ENCODE data around the gene ARMC9.
"Not testable (repeated sequence)": the region's sequence is repeated elsewhere in the genome, so short reads cannot be mapped to it uniquely, and the experiment has no call there.

The ARMC9 gene

DNA sequence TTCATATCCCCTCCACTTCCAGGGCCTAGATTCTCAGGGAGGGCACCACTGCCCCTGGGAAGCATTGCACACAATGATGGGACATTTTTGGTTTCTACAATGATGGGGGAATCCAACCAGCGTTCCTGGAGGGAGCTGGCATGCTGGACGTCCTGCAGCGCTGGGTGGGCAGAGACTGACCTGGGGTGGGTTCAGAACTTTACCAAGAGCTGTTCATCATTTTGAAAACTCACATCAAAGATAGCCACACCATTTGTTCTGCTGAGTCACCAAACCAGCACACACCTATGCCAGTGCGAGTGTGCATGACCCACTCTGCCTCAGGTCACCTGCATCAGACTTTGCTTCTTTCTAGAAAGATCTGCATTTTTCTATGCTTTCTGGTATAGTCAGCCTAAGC is 14.1 kb upstream of the ARMC9 start:
- no peak for DNase-seq

GRCh38 chr2:231185050-231185725 is 13.2 kb upstream of the ARMC9 start:
- DNase-seq: no peak

DNA sequence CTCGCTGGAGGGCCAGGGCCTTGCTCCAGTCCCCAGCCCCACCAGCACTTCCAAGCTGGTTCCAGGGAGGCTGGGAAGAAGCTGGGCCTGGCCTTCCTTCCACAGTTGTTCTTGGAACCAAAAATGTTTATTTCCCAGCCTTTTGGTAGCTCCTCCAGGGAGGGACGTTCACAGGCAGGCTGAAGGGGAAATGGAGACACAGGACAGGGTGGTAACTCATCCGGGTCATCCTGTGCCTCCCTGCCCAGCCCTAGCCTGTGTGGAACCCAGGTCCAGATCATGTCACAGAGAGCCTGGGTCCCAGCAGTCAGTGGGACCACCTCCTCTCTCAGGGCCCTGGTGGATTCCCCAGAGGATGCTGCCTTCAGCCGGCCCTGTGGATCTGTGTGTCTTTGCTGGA is 12.5 kb upstream of the ARMC9 start:
- DNase-seq: no peak

GRCh38 chr2:231186325-231186724 is 12.1 kb upstream of the ARMC9 start:
- DNase-seq: no peak

DNA sequence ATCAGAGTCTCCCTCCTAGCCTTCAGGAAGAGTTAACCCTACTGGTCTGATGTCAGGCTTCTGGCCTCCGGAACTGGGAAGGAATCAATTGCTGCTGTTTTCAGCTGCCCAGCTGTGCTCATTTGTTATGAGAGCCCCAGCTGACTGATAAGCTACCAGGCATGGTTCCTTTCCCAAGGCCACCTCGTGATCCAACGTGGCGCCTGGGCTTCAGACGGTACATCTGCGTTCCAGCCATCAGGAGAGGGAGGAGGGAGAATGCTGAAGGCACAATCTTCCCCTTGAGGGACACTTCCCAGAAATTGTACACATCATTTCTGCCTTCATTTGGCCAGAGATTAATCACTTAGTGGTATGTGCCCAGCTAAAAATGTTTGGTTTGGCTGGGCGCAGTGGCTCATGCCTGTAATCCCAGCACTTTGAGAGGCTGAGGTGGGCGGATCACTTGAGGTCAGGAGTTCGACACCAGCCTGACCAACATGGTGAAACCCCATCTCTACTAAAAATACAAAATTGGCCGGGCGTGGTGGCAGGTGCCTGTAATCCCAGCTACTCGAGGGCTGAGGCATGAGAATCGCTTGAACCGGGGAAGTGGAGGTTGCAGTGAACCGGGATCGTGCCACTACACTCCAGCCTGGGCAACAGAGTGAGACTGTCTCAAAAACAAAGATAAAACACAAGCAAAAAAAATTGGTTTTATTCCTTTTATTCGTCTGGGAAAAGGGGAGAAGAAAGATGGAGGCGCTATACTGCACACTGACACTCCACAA is 10.5 kb upstream of the ARMC9 start:
- DNase-seq: no peak

DNA sequence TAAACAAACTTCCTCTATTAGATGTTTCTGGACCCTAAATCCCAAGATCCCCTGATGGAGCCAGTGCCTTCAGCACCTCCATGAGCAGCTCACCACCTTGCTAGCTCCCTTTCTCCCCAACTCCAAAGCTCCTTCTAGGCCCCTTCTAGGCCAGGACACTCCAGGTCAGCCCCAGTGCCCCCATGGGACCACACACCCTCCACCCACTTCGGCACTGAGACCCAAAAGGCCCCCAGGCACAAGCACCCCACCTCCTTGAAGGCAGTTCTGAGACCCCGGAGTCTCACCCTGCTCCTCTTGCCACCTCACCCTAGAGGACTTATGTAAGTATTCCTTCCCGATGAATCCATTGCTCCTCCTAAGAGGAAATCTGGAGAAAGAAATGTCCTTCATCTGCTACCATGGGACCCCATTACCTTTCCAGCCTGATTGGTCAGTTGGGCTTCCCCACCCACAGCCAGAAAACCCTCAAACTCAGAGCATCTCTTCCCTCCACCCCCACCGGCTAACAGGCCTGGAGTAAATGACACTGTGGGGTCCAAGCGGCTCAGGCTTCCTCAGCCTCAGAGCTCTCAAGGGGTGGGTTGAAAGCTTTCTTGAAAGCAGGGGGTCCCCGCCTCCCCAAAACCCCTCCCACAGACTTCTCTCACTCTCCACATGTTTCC is 9.8 kb upstream of the ARMC9 start:
- DNase-seq: no peak

GRCh38 chr2:231189171-231189530 is 9.3 kb upstream of the ARMC9 start:
- DNase-seq: no peak

DNA sequence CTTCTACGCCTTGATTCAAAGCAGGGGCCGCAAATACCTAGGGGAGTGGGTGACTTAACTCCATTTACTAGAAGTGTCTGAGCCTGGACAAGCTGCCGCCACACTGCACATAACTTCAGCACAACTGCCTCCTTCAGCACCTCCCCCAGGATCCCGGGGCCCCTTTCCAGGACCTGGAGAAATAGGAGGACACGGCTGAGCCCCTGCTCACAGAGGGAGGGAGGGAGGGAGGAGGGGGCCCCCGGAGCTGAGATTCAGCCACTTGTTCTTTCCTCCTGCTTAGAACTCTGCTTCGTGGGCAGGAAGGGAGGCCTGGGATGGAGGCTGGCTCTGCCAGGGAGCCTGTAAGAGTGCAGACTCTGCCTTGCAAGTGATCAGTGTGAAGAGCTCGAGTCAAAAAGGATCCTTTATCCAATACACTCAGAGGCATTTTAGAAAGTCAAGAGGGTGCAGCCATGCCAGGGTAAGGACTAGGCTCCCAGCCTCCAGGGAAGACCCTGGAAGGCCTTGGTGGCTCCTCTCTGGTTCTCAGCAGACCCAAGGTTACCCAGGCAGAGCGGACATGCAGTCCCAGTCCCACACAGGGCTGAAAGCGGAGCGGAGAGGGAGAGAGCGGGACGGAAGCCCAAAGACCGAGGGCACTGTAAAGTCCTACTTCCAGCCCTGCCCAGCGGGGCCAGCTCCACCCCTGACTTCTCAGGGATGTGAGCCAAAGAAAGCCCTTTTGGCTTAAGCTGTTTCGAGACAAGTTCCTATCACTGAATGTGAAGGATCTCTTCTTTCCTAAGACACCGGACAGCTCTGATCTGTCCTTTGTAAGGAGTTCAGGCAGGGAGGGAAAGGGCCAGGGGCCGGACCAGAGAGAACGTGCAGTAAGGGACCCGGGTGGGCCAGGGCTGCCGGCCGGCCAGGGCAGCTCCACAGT is 8.6 kb upstream of the ARMC9 start:
- DNase-seq: no peak

GRCh38 chr2:231190531-231191197 is 7.8 kb upstream of the ARMC9 start:
- DNase-seq: no peak

DNA sequence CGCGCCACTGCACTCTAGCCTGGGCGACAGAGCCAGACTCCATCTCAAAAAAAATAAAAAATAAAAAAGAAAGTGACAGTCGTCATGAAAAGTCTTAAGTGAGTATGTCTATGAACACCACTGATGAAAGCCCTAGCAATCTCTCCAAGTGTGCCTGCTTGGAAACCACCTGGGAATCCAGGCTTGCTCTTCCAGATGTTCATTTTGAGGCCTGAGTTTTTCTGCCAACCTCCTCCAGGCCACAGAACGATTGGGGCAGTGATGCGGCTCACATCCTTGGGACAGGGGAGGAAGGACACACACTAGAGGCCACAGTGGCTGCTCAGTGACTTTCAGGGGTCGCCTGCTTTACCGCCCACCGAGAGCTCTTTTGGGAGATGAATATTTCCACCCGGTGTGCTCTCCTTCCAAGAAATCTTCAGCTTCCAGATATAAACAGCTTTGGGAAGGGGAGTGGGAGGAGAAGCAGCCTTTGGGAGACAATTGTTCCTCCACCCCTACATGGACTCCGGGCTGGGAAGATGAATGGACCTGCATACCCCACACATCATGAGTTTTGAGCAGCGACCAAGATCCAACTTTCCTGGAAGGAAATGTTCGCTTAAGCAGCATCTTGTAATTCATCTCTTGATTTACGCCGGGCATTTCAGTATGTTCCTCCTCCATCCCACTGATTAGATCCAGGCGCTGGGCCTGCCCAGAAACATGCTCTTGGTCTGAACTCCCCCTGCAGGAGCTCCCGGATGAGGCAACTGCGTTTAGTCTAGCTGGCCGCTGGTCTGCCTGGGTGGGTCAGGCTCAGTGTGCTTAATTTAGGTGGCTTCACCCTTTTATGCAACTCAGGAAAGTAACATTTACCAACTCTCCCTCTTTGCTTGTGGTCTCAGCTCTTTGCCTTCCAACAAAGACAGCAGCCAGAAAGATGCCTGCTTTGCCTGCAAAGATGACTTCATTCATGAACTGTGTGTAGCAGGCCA is 6.2 kb upstream of the ARMC9 start:
- no peak for DNase-seq

DNA sequence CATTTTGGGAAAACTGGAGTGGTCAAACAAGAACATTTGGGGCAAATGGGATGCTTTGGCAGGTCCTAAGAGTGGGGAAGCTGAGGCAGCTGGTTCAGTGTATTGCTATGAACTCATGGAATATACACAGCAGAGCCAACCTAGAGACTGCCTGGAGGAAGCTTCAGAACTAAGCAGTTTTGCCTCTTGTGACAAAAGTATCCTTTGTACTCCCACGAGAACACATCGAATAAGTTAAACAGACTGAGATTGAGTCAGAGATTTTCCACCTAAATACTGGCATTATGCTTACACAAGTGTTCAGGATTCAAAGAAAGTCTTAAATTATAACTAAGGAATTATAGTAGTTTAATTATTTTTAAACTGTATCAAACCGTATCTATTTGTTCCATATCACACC is 5.2 kb upstream of the ARMC9 start:
- no peak for DNase-seq

DNA sequence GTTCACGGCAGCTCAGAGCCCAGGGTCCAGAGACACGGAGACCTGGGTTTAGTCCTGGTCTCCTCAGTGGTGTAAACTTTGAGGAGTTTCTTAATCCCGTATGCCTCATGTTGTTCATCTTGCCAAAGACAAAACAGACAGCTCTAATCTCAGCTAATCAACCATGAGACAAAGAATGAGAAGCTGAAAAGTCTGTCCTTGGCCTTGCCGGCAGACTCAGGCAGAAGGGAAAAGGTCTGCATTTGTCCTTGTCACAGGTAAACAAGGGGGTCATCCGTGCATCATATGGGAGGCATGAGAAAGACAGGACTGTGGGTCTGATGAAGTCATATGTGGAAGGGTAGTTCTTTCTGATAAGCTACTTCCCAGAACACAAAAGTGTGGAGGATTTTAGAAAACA is 1.8 kb upstream of the ARMC9 start:
- no peak for DNase-seq

DNA sequence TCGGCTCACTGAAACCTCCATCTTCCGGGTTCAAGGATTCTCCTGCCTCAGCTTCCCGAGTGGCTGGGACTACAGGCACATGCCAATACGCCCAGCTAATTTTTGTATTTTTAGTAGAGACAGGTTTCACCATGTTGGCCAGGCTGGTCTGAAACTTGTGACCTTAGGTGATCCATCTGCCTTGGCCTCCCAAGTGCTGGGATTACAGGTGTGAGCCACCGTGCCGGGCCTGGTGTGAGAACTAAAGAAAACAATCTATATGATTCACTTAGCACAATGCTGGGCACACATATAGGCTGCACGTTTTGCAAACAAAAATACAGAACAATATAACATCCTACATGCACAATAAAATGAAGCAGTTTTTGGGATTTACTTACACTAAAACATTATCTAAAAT is 1.2 kb upstream of the ARMC9 start:
- DNase-seq: not testable (repeated sequence)

- DNase-seq: no peak
Measured at GRCh38 chr2:231197706-231198290, 633 bp upstream of the ARMC9 start.

DNA sequence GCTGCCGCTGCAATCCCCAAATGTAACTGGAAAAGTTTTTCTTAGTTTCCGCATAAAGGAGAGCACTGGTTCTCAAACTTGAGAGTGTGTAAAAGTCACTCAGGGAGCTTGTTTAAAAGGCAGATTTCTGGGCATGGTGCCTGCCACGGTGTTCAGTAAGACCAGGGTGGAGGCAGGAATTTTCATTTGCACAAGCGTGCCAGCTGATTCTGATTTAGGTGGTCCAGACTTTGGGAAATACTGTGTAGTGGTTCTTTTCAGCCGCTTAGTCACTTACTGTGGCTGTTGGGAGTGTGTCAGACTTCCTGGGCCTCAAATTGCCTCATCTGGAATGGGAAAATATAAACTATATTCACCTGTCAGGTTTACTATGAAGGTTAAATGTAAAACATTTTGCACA is 788 bp downstream of the ARMC9 start:
- no peak for DNase-seq

DNA sequence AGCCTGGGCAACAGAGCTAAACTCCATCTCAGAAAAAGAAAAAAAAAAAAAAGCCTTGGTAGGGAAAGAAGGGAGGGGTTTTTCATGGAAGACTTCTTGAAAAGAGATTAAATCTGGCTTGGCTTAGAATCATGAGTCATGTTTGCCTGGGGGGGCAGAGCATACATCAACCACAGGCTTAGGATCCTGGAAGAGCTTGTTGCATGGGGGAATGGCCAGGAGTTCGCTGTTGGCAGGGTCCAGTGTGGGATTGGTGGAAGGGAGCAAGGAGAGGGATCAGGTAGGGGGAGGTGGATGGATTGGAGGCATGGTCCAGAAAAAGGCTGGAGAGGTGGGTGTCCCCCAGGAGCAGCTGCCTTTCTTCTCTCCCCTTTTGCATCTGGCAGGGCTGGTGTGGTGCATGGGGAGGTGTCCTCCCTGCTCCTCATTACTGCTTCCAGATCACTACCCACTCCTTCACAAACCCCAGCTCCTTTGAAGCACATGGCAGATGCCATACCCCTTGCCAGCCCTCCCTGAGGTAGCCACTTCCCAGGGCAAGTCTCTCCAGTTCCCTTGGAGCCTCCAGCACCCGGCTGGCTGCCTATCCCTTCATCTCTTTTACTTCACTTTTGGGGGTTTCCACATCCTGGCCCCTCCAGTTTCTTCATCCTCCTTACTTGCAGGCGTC is 2.5 kb downstream of the ARMC9 start:
- DNase-seq: no peak

- no peak for DNase-seq
Measured at GRCh38 chr2:231201475-231201814, 3.0 kb downstream of the ARMC9 start.

- no peak for DNase-seq
Measured at GRCh38 chr2:231203087-231203486, 4.7 kb downstream of the ARMC9 start.

GRCh38 chr2:231204146-231204545 is 5.7 kb downstream of the ARMC9 start:
- no peak for DNase-seq

DNA sequence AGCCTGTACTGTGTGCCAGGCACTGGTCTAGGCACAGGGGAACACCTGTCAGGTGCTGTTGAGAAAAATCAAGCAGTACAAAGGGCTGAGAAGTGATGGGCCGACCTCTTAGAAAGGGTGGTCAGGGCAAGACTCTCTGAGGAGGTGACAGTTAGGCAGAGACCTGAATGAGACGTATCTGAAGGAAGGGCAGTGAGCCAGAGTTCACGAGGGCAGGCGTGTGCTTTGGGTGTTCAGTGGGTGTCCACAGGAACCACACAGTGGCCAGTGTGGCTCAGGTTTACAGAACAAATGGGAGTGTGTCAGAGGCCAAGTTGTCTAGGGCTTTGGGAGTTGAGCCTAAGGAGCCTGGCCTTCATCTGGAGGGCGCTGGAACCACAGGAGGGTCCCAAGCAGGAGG is 6.2 kb downstream of the ARMC9 start:
- DNase-seq: no peak

GRCh38 chr2:231207734-231208133 is 9.3 kb downstream of the ARMC9 start:
- no peak for DNase-seq

Measured in NCI-H2029 (cell line).